ENCODE results near the gene CMKLR1.

- TF ChIP-seq CTCF (IDR thresholded peaks at IDR 0.05) (no peak), POLR2A (IDR thresholded peaks at IDR 0.05) (no peak)
Measured at GRCh38 chr12:108325549-108325948, 13.6 kb downstream of the CMKLR1 start.

Data from lower leg skin (tissue), 3 donors.